Measurements from ENCODE around the gene CDH4.

CDH4 gene

GRCh38 chr20:61284752-61285151 lies 32.7 kb downstream of the CDH4 start:
- no peak for DNase-seq

- no peak for DNase-seq
Observed at GRCh38 chr20:61285152-61285645, 33.1 kb downstream of the CDH4 start.

GRCh38 chr20:61285691-61286090 lies 33.6 kb downstream of the CDH4 start:
- DNase-seq, result no peak

GRCh38 chr20:61287583-61288275 lies 35.7 kb downstream of the CDH4 start:
- DNase-seq, result no peak

GRCh38 chr20:61288331-61288784 lies 36.3 kb downstream of the CDH4 start:
- DNase-seq, result no peak

- DNase-seq, result no peak
Observed at GRCh38 chr20:61289166-61289565, 37.1 kb downstream of the CDH4 start.

GRCh38 chr20:61290721-61291120 lies 38.7 kb downstream of the CDH4 start:
- no peak for DNase-seq

GRCh38 chr20:61291166-61291829 lies 39.2 kb downstream of the CDH4 start:
- DNase-seq, result no peak

- DNase-seq, result no peak
Observed at GRCh38 chr20:61292391-61292790, 40.3 kb downstream of the CDH4 start.

GRCh38 chr20:61292821-61293612 lies 41.0 kb downstream of the CDH4 start:
- DNase-seq, result no peak

GRCh38 chr20:61293951-61294350 lies 41.9 kb downstream of the CDH4 start:
- DNase-seq, result no peak

- no peak for DNase-seq
Observed at GRCh38 chr20:61295249-61295648, 43.2 kb downstream of the CDH4 start.

GRCh38 chr20:61295682-61296628 lies 43.9 kb downstream of the CDH4 start:
- peak; percentile 30 for DNase-seq

GRCh38 chr20:61296629-61297019 lies 44.6 kb downstream of the CDH4 start:
- DNase-seq, result no peak

GRCh38 chr20:61297491-61297890 lies 45.4 kb downstream of the CDH4 start:
- DNase-seq, result no peak

- no peak for DNase-seq
Observed at GRCh38 chr20:61297986-61298385, 45.9 kb downstream of the CDH4 start.

GRCh38 chr20:61298661-61299060 lies 46.6 kb downstream of the CDH4 start:
- DNase-seq, result no peak

- DNase-seq, result no peak
Observed at GRCh38 chr20:61299104-61299503, 47.0 kb downstream of the CDH4 start.

GRCh38 chr20:61299618-61300017 lies 47.6 kb downstream of the CDH4 start:
- no peak for DNase-seq

GRCh38 chr20:61300293-61300692 lies 48.2 kb downstream of the CDH4 start:
- no peak for DNase-seq

GRCh38 chr20:61300709-61301108 lies 48.6 kb downstream of the CDH4 start:
- DNase-seq, result no peak
